Aorta (tissue), 5 donors: ENCODE results near the gene PRKAG2. TPM values are rescaled to one million over a fixed set of nuclear protein-coding genes. Genes with fewer than 3 reads are reported as not detected.
"Not testable (repeated sequence)": the region's sequence is repeated elsewhere in the genome, so short reads cannot be mapped to it uniquely, and the experiment has no call there.

Experiments
- ATAC-seq: fragments of 200-7000 bp; cut with Tn5 transposase; one replicate; pipeline ENCODE4 v1.9.1; 2022; ENCODE audit warnings: moderate library complexity; ENCODE audit not compliant: low FRiP score
- DNase-seq, 2 donors: peaks; one replicate each; pipeline ENCODE4 v3.0.0-alpha.2; 2020
- H3K27ac ChIP-seq, 2 donors: one replicate each; pipeline ENCODE4 v1.5.1; 2013; ENCODE audit warnings: low read length in 2 of 2, mild to moderate bottlenecking in 2 of 2, moderate library complexity in 2 of 2, control low read depth in 1 of 2, inconsistent platforms in 1 of 2, low read depth in 1 of 2
- H3K27me3 ChIP-seq, 2 donors: one replicate each; pipeline ENCODE4 v1.6.1; 2013; ENCODE audit warnings: control low read depth in 1 of 2, low read length in 1 of 2, mild to moderate bottlenecking in 1 of 2, moderate library complexity in 1 of 2; ENCODE audit not compliant: insufficient read depth in 2 of 2, control insufficient read depth in 1 of 2
- H3K36me3 ChIP-seq, 2 donors: one replicate each; pipeline ENCODE4 v1.6.1; 2013; ENCODE audit warnings: control low read depth in 1 of 2, low read length in 1 of 2, mild to moderate bottlenecking in 1 of 2; ENCODE audit not compliant: insufficient read depth in 2 of 2, control insufficient read depth in 1 of 2
- H3K4me1 ChIP-seq, 2 donors: one replicate each; pipeline ENCODE4 v1.6.1; 2013; ENCODE audit warnings: low read length in 2 of 2, control low read depth in 1 of 2, mild to moderate bottlenecking in 1 of 2, moderate library complexity in 1 of 2; ENCODE audit not compliant: insufficient read depth in 2 of 2, control insufficient read depth in 1 of 2
- H3K4me3 ChIP-seq, 2 donors: one replicate each; pipeline ENCODE4 v1.5.1; 2013; ENCODE audit warnings: low read length in 2 of 2, control low read depth in 1 of 2, mild to moderate bottlenecking in 1 of 2
- H3K9me3 ChIP-seq: one replicate; pipeline ENCODE4 v1.6.1; 2013; ENCODE audit warnings: mild to moderate bottlenecking, low read length; ENCODE audit not compliant: control insufficient read depth
- WGBS, 2 donors: extraction: QIAGEN DNeasy Blood & Tissue Kit; methylation state at CpG; one replicate each; pipeline ENCODE4 v1.1.7; 2013; 5-methylcytosine and 5-hydroxymethylcytosine counted together
- intact Hi-C, 2 donors: fragments of 100-400 bp; cut with DNase I; formaldehyde crosslinking; loops; one replicate each; pipeline versions ENCODE4 v1.14.2 to v1.15.0; 2022
- polyA plus RNA-seq, 2 donors: library from polyadenylated mRNA; stranded (reverse); fragments of 200-250 nt; gene quantifications; one replicate each; pipeline ENCODE4 v1.2.3, GENCODE V29; 2013
- total RNA-seq, 2 donors: library from RNA; stranded (reverse); fragmentation: NEBNext Ultra II Directional; extraction: Animal tissue kit (Norgen Biotek cat#: 25700); gene quantifications; one replicate each; pipeline ENCODE4 v1.2.1, GENCODE V29; 2021
- donor health status: healthy with polysubstance abuse.
- donor health status: Bipolar disorder and iron deficiency.
- donor health status: DM: no; HTN: no; CAD: no.
- donor health status: DM: no; HTN: no; CAD: no.
- donor health status: DM: yes; HTN: yes; CAD: no.

The PRKAG2 gene
- total and polyA plus RNA-seq, 4 donors, result 34.0 to 69.9 (median 52.6) TPM

DNA sequence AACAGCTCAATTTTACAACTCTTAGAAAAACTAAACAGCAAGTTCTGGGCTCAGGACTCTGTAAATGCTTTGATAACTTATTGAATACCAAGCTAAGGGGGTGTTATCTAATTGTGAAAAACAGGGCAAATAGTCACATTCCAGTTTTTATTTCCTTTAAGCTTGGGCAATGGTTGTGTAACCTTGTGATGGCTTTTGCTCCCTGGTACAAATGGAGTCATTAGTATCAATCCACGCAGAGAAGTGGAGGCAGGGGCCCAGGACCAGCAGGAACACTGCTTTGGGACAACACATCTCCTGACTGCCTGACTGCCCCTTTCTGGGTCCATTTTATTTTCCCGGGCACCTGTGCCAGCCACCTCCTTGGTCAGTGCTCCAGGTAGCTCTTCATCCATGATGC is 5.8 kb upstream of the PRKAG2 start:
- no peak overlapping the region for H3K27ac ChIP-seq
- intact Hi-C loops, result no loop called here
- no peaks in the 10 kb centered on the region for H3K27me3 ChIP-seq
- H3K4me3 ChIP-seq, result no peak overlapping the region
- no peak for ATAC-seq
- DNase-seq, result no peak
- no peaks in the 10 kb centered on the region for H3K36me3 ChIP-seq
- H3K9me3 ChIP-seq, result no peaks in the 10 kb centered on the region
- H3K4me1 ChIP-seq, result no peaks in the 10 kb centered on the region
- 93 to 94% methylated on average over 2 of the region's 2 CpGs for WGBS, 2 donors

DNA sequence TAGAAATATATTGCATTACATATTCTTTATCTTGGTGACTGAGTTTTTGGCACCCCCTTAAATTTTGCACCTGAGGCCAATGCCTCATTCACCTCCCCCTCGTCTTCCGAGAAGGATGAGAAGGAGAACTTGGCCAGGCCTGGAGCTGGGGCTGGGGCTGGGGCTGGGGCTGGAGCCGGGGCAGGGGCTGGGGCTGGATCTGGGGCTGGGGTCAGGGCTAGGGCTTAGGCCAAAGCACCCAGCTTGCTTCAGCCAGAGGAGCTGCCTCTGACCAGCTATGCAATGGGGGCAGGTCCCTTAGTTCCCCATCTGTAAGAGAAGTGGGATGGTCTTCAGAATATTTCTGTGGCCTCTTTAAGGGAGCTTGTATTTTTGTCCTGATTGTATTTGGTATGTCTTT is 3.8 kb upstream of the PRKAG2 start:
- ATAC-seq, result no peak
- Histone ChIP-seq H3K36me3 (no peaks in the 10 kb centered on the region), H3K27ac (no peak overlapping the region), H3K4me3 (no peak overlapping the region), H3K9me3 (no peaks in the 10 kb centered on the region), H3K27me3 (no peaks in the 10 kb centered on the region), H3K4me1 (no peaks in the 10 kb centered on the region)
- DNase-seq, result peak in 1 of 2 donors; percentile 49
- intact Hi-C loops, result no loop called here
- WGBS, 2 donors, result 97 to 100% methylated on average over 3 of the region's 3 CpGs

DNA sequence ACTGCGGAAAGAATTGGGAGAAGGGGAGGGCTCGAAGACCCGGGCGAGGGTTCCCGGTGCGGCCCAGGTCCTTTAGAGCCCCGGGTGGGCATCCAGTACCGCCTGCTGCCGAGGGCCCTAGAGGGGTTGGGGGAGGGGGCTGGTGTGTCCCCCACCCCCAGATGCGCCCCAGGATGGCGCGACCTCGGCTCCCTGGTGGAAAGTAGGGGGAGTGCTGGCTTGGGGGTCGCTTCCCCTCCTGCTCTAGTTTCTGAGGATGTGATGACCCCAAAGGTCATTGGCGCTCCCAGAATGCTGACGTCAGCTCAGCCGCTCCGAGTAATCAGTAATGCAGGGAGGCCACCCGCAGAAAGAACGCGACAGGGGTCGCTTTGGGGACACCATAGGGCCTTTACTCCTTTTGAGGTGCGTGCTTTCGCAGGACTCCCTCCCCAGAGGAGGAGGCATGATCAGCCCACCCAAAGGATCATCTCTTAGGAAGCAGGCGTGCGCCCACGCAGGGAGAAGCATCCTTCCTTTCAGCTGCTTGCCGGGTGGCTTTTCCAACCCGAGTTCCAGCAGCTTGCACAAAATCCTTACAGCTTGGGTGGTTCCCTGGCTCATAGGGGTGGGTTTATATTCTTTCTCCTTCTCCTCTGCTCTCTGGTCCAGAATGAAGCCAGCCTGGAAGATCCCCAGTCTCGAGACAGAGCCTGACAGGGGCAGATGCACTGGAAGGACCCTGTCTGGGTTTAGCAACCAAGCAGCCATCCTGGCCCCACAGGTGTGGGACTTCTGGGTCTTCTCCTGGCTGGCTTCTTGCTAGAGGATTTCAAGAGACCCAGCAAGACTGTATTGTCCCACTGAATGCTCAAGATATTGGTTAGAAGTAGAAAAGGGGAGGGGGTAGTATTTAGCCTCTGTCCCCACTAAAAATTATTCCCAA is 1.3 kb upstream of the PRKAG2 start:
- ATAC-seq, result no peak
- Histone ChIP-seq H3K27ac (no peak overlapping the region), H3K27me3 (no peaks in the 10 kb centered on the region), H3K9me3 (no peaks in the 10 kb centered on the region), H3K4me3 (no peak overlapping the region), H3K36me3 (no peaks in the 10 kb centered on the region), H3K4me1 (no peaks in the 10 kb centered on the region)
- 22 to 23% methylated on average over 30 of the region's 30 CpGs for WGBS, 2 donors
- intact Hi-C loops, result no loop called here
- DNase-seq, result peak; percentile 55 to 76

DNA sequence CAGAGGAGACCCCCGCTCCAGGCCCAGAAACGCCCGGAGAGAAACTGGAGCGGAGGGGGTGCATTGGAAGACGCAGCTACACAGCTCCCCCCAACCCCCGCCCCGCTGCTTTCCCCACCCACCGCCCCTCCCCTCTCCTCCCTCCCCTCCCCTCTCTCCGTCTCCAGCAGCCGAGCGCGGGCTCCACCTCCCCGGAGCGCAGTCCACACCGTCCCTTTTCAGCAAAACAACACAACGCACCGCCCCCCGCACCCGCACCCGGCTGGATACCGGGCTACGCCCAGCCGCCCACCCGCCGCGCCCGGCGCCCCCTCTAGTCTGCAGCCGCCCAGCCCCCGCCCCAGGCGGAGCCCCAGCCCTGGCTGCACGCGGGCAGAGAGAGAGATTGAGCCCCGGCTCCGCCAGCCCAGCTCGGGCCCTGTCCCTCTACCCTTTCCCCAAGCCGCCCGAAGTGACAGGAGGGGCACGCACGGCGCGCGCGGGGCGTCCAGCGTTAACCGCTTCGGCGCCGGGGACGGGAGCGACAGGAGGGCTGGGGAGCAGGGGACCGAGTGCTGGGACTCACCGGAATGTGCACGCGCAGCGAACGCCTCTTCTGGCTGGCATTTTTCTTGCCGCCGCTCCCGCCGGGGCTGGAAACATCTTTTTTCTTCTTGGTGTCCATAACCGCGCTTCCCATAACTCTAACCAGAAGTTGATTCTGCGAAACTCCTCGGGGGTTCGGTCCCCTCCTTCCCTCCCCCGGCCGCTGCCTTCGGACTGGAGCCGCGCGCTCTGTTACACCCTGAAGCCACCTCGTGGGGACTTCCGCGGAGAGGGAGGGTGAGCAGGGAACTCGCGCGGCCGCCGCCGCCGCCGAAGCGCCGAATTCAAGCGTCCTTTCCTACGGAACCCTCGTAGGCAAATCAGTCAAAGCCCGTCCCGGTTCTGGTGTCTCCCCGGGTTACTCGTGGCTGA is 695 bp downstream of the PRKAG2 start:
- WGBS, 2 donors, result 0% methylated on average over 66 to 93 of the region's 93 CpGs
- no peaks in the 10 kb centered on the region for H3K27me3 ChIP-seq
- H3K9me3 ChIP-seq, result no peaks in the 10 kb centered on the region
- H3K27ac ChIP-seq, result peak overlapping the region; percentile 7 to 60
- peak; percentile 90 to 91 for DNase-seq
- ATAC-seq, result peak; percentile 86
- intact Hi-C loops, result no loop called here
- peak overlapping the region; percentile 65 to 78 for H3K4me3 ChIP-seq
- H3K36me3 ChIP-seq, result no peaks in the 10 kb centered on the region
- no peaks in the 10 kb centered on the region for H3K4me1 ChIP-seq

DNA sequence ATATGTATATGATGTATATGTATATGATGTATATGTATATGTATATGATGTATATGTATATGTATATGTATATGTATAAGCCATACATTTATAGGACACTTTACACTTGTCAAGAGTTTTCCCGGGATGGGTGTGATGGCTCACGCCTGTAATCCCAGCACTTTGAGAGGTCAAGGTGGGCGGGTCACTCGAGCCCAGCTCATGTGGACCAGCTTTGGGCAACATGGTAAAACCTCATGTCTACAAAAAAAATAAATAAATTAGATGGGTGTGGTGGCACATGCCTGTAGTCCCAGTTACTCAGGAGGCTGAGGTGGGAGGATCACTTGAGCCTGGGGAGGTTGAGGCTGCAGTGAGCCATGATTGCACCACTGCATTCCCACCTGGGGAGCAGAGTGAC is 2.4 kb downstream of the PRKAG2 start:
- intact Hi-C loops, H3K9me3 ChIP-seq, H3K36me3 ChIP-seq, H3K4me3 ChIP-seq, H3K4me1 ChIP-seq, H3K27ac ChIP-seq, ATAC-seq, H3K27me3 ChIP-seq: not testable (repeated sequence)
- WGBS, 2 donors, result 72 to 73% methylated on average over 4 of the region's 4 CpGs
- DNase-seq, result peak; percentile 37 to 42

DNA sequence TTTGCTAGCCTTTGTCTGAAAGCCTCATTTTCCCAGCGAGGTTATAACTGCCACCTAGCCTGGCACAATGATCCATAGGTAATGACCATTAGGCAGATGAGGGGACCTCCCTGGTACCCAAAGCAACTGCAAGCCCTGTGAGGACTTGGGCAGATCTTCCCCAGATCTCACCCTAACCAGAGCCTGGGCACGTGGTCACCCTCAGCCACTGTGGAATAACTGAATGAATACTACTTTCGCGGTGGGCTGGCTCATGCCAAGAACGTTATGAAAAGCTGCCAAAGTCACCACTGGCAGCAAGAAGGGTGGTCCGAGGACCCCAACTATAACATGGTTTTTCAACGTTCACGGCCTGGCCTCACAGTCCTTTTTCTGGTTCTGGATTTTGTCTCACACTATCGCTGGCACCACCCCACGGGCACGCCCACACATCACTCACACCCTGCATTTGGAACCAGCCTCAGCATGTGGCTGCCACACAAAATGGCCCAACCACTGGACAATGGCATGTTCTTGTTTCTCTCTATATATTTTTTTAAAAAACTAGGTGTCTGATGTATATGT is 3.4 kb downstream of the PRKAG2 start:
- no peaks in the 10 kb centered on the region for H3K9me3 ChIP-seq
- intact Hi-C loops, result no loop called here
- H3K4me3 ChIP-seq, result no peak overlapping the region
- ATAC-seq (no peak), DNase-seq (peak; percentile 55 to 78)
- H3K27ac ChIP-seq, result no peak overlapping the region
- no peaks in the 10 kb centered on the region for H3K36me3 ChIP-seq
- 19 to 22% methylated on average over 11 of the region's 11 CpGs for WGBS, 2 donors
- no peaks in the 10 kb centered on the region for H3K4me1 ChIP-seq
- no peaks in the 10 kb centered on the region for H3K27me3 ChIP-seq

DNA sequence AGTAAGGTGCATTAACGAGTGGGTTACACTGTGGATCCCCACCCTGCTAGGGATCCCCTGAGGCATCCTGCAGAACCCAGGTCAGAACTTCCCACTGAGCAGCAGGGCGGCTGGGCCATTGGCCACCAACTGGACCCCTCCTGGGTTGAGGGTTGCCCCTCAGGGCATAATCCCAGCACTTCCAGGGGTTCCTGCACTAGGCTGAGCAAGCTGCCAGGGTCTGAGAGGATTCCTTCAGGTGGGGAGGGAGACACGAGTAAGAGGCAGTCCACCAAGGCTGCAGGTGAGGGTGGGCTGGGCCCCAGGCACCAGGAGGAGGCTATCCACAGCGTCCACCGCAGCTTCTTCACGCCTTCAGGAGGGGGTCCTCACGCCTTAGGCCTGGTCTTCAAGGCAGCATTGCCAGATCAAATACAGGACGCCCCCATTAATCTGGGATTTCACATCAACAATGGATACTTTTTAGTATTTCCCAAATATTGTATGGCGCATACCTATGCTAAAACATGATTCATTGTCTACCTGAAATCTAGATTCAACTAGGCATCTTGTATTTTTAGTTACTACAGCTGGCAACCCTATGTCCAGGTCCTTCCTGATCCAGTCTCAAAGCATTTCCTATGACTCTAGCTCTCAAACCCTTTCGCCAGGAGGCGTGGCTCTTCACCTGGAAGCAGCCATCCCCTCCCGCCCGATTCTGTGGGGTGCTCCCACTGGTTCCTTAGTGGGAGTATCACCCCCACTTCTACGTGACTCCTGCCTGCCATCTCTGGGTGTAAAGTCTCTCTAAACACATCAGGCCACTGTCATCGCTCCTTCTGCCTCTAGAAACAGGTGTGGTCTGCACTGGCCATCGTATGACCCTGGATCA is 4.1 kb downstream of the PRKAG2 start:
- Histone ChIP-seq H3K27me3 (no peaks in the 10 kb centered on the region), H3K9me3 (no peaks in the 10 kb centered on the region), H3K4me1 (no peaks in the 10 kb centered on the region), H3K4me3 (no peak overlapping the region), H3K36me3 (no peaks in the 10 kb centered on the region), H3K27ac (no peak overlapping the region)
- peak; percentile 37 to 75 for DNase-seq
- intact Hi-C loops, result no loop called here
- no peak for ATAC-seq
- WGBS, 2 donors, result 95 to 96% methylated on average over 16 of the region's 16 CpGs

DNA sequence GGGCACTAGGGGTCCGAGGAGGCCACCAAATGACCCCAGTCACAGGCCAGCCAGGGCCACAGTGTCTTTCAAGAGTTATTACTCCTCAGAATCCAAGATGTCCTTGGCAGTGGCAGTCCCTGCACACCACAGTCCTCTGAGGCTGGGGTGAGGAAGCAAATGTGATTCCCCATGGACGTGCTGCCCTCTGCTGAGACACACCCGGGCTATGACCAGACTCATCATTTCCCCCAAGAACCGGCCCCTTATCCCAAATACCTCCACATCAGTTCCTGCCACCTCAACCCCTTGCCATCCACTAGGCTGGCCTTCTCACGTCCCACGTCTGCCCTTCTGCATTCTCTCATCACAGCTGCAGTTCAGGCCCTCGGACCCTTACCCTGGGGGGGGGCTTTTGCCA is 5.0 kb downstream of the PRKAG2 start:
- no peaks in the 10 kb centered on the region for H3K4me1 ChIP-seq
- intact Hi-C loops, result no loop called here
- H3K27me3 ChIP-seq, result no peaks in the 10 kb centered on the region
- H3K36me3 ChIP-seq, result no peaks in the 10 kb centered on the region
- no peak overlapping the region for H3K4me3 ChIP-seq
- no peak for ATAC-seq
- WGBS, 2 donors, result 86 to 89% methylated on average over 7 of the region's 7 CpGs
- no peaks in the 10 kb centered on the region for H3K9me3 ChIP-seq
- DNase-seq, result peak; percentile 30 to 67
- no peak overlapping the region for H3K27ac ChIP-seq
